Prostate gland (tissue), 2 donors: ENCODE data around the gene BLNK.

ENCODE experiments used
- POLR2A ChIP-seq: fragments of 450-650 bp; IDR thresholded peaks from one replicate; pipeline ENCODE4 v1.6.1; 2016; ENCODE audit warnings: antibody characterized with exemption, mild to moderate bottlenecking
- POLR2AphosphoS5 ChIP-seq: sonication (generic); formaldehyde crosslinking; IDR thresholded peaks from one replicate; pipeline ENCODE4 v1.6.1; 2017; ENCODE audit warnings: antibody characterized with exemption
- TF ChIP-seq, protein P1 (sequence below), 4 experiments: fragments of 200-600 bp in 2 of 4; fragments of 450-650 bp in 2 of 4; sonication (generic) in 2 of 4; IDR thresholded peaks; 1 replicate in 3 of 4; 2 replicates in 1 of 4; pipeline ENCODE4 v1.5.1; 2016 to 2019; ENCODE audit warnings: antibody characterized with exemption in 4 of 4, mild to moderate bottlenecking in 2 of 4, moderate library complexity in 2 of 4

DNA sequence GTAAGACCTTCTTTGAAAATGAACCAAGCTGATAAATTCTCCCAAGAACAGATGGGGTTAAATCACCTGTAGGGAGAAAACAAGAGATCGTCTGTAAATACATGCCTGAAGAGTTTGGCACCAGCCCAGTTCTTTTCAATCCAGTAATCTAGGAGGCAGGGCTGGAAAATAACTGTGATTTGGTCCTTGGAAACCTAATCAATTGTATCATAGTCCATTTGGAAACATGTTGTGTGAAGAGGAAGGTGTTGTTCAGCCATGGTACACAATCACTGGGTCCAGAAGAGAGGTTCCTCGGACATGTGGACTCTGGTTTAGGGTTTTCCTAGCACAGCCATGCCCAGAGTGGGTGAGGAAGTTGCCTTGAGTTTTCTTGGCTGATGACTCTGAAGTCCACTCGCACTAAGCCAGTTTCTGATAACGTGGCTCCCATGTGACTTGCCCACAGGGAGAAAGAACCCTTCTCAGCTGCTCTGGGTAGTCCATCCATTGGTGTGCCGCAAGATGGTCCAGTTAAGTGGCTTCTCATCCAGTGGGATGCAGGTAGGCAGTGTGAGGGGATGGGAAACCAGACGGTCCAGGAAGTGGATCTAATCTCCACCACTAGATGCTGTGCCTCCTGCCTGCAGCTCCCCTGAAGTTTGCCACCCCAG, 5.1 kb downstream of the BLNK start:
- TF ChIP-seq, protein P1, sequence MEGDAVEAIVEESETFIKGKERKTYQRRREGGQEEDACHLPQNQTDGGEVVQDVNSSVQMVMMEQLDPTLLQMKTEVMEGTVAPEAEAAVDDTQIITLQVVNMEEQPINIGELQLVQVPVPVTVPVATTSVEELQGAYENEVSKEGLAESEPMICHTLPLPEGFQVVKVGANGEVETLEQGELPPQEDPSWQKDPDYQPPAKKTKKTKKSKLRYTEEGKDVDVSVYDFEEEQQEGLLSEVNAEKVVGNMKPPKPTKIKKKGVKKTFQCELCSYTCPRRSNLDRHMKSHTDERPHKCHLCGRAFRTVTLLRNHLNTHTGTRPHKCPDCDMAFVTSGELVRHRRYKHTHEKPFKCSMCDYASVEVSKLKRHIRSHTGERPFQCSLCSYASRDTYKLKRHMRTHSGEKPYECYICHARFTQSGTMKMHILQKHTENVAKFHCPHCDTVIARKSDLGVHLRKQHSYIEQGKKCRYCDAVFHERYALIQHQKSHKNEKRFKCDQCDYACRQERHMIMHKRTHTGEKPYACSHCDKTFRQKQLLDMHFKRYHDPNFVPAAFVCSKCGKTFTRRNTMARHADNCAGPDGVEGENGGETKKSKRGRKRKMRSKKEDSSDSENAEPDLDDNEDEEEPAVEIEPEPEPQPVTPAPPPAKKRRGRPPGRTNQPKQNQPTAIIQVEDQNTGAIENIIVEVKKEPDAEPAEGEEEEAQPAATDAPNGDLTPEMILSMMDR (IDR thresholded peaks at IDR 0.05): no peak
- TF ChIP-seq POLR2AphosphoS5 (no peak), POLR2A (no peak)
